Measurements from ENCODE around the gene SQOR. TPM values are rescaled to one million over a fixed set of nuclear protein-coding genes. Genes with fewer than 3 reads are reported as not detected.

Gene SQOR
- total and polyA plus RNA-seq, 2 experiments from 2014 or later, result 0.23 TPM; not detected in 1

- H3K27me3 Mint-ChIP-seq (ENCODE audit: insufficient read depth, low read depth, poor library complexity), result peaks cover 4% of the 10 kb centered on the region
- Histone ChIP-seq H3K9me2 (ENCODE audit: insufficient read depth) (no peaks in the 10 kb centered on the region), H3F3A (replicated peaks; ENCODE audit: low read depth) (no peaks in the 10 kb centered on the region), H3K4me3 (no peak overlapping the region), H3K79me2 (replicated peaks; ENCODE audit: insufficient read depth) (no peaks in the 10 kb centered on the region), H4K20me1 (replicated peaks; ENCODE audit: insufficient read depth) (no peaks in the 10 kb centered on the region), H3K27me3 (ENCODE audit: insufficient read depth) (no peaks in the 10 kb centered on the region), H3K4me2 (no peak overlapping the region), H3K27ac (ENCODE audit: low read depth) (no peak overlapping the region), H3K4me1 (ENCODE audit: insufficient read depth) (no peaks in the 10 kb centered on the region), H2AFZ (no peak overlapping the region), H3K36me3 (ENCODE audit: insufficient read depth) (no peaks in the 10 kb centered on the region)
- no peak overlapping the region for H3K27ac Mint-ChIP-seq
- DNase-seq (ENCODE audit: low spot score) (no peak), ATAC-seq (no peak)
- H3K9me3 Mint-ChIP-seq, result peaks cover 74% of the 10 kb centered on the region
- no peak for TF ChIP-seq ETS1 (IDR thresholded peaks at IDR 0.05)
- TF ChIP-seq, protein P1, sequence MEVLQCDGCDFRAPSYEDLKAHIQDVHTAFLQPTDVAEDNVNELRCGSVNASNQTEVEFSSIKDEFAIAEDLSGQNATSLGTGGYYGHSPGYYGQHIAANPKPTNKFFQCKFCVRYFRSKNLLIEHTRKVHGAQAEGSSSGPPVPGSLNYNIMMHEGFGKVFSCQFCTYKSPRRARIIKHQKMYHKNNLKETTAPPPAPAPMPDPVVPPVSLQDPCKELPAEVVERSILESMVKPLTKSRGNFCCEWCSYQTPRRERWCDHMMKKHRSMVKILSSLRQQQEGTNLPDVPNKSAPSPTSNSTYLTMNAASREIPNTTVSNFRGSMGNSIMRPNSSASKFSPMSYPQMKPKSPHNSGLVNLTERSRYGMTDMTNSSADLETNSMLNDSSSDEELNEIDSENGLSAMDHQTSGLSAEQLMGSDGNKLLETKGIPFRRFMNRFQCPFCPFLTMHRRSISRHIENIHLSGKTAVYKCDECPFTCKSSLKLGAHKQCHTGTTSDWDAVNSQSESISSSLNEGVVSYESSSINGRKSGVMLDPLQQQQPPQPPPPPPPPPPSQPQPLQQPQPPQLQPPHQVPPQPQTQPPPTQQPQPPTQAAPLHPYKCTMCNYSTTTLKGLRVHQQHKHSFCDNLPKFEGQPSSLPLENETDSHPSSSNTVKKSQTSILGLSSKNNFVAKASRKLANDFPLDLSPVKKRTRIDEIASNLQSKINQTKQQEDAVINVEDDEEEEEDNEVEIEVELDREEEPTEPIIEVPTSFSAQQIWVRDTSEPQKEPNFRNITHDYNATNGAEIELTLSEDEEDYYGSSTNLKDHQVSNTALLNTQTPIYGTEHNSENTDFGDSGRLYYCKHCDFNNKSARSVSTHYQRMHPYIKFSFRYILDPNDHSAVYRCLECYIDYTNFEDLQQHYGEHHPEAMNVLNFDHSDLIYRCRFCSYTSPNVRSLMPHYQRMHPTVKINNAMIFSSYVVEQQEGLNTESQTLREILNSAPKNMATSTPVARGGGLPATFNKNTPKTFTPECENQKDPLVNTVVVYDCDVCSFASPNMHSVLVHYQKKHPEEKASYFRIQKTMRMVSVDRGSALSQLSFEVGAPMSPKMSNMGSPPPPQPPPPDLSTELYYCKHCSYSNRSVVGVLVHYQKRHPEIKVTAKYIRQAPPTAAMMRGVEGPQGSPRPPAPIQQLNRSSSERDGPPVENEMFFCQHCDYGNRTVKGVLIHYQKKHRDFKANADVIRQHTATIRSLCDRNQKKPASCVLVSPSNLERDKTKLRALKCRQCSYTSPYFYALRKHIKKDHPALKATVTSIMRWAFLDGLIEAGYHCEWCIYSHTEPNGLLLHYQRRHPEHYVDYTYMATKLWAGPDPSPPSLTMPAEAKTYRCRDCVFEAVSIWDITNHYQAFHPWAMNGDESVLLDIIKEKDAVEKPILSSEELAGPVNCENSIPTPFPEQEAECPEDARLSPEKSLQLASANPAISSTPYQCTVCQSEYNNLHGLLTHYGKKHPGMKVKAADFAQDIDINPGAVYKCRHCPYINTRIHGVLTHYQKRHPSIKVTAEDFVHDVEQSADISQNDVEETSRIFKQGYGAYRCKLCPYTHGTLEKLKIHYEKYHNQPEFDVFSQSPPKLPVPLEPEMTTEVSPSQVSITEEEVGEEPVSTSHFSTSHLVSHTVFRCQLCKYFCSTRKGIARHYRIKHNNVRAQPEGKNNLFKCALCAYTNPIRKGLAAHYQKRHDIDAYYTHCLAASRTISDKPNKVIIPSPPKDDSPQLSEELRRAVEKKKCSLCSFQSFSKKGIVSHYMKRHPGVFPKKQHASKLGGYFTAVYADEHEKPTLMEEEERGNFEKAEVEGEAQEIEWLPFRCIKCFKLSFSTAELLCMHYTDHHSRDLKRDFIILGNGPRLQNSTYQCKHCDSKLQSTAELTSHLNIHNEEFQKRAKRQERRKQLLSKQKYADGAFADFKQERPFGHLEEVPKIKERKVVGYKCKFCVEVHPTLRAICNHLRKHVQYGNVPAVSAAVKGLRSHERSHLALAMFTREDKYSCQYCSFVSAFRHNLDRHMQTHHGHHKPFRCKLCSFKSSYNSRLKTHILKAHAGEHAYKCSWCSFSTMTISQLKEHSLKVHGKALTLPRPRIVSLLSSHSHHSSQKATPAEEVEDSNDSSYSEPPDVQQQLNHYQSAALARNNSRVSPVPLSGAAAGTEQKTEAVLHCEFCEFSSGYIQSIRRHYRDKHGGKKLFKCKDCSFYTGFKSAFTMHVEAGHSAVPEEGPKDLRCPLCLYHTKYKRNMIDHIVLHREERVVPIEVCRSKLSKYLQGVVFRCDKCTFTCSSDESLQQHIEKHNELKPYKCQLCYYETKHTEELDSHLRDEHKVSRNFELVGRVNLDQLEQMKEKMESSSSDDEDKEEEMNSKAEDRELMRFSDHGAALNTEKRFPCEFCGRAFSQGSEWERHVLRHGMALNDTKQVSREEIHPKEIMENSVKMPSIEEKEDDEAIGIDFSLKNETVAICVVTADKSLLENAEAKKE (CRISPR knock-in tag; IDR thresholded peaks at IDR 0.05), result no peak
- TF ChIP-seq CREB1 (CRISPR knock-in tag; IDR thresholded peaks at IDR 0.05; ENCODE audit: low read depth), result no peak
- no peak overlapping the region for H3K4me3 Mint-ChIP-seq
- H3K36me3 Mint-ChIP-seq (ENCODE audit: low read depth), result peaks cover 3% of the 10 kb centered on the region; the same call in 1 of the 3 replicates
- no peaks in the 10 kb centered on the region for H3K4me1 Mint-ChIP-seq
Observed at GRCh38 chr15:45670511-45670910, 35.7 kb downstream of the SQOR start.

- H3K4me2 ChIP-seq, result no peak overlapping the region
- H3K36me3 ChIP-seq (ENCODE audit: insufficient read depth), result no peaks in the 10 kb centered on the region
- Mint-ChIP-seq H3K36me3 (ENCODE audit: low read depth) (no peaks in the 10 kb centered on the region; the same call in 2 of the 3 replicates), H3K4me1 (no peaks in the 10 kb centered on the region), H3K27ac (no peak overlapping the region), H3K27me3 (ENCODE audit: insufficient read depth, low read depth, poor library complexity) (peaks cover 1% of the 10 kb centered on the region), H3K4me3 (no peak overlapping the region), H3K9me3 (peaks cover 81% of the 10 kb centered on the region)
- no peaks in the 10 kb centered on the region for H3K27me3 ChIP-seq (ENCODE audit: insufficient read depth)
- H4K20me1 ChIP-seq (replicated peaks; ENCODE audit: insufficient read depth), result no peaks in the 10 kb centered on the region
- ATAC-seq, result no peak
- no peaks in the 10 kb centered on the region for H3K4me1 ChIP-seq (ENCODE audit: insufficient read depth)
- H3F3A ChIP-seq (replicated peaks; ENCODE audit: low read depth), result no peaks in the 10 kb centered on the region
- H3K9me2 ChIP-seq (ENCODE audit: insufficient read depth), result no peaks in the 10 kb centered on the region
- no peak overlapping the region for H3K4me3 ChIP-seq
- no peak overlapping the region for H2AFZ ChIP-seq
- TF ChIP-seq STAT1 (IDR thresholded peaks at IDR 0.05; ENCODE audit: unreplicated experiment) (no peak), ETS1 (IDR thresholded peaks at IDR 0.05) (no peak), NANOG (IDR thresholded peaks at IDR 0.05; ENCODE audit: borderline replicate concordance) (no peak)
- no peaks in the 10 kb centered on the region for H3K79me2 ChIP-seq (replicated peaks; ENCODE audit: insufficient read depth)
- no peak for DNase-seq (ENCODE audit: low spot score)
- no peak overlapping the region for H3K27ac ChIP-seq (ENCODE audit: low read depth)
Observed at GRCh38 chr15:45674677-45675076, 39.8 kb downstream of the SQOR start.

Data from GM23338 (cell line).